Retinal pigment epithelial cell (primary cell): ENCODE results near the gene ZNF23.
A peak's percentile ranks its signal among the peaks of the same experiment; 100 is the strongest.

Experiments
- DNase-seq: peaks from one replicate; pipeline ENCODE4 v3.0.0-alpha.2; 2010; ENCODE audit warnings: low read depth
- H3K4me3 ChIP-seq: 2 replicates; pipeline ENCODE4 v1.5.1; 2011; ENCODE audit warnings: mild to moderate bottlenecking, low read length, control low read depth, moderate library complexity
- TF ChIP-seq, protein P1 (sequence below): conservative IDR thresholded peaks from 2 replicates; pipeline ENCODE4 v1.5.1; 2011; ENCODE audit warnings: low read depth, low read length, control low read depth, inconsistent platforms

The ZNF23 gene

DNA sequence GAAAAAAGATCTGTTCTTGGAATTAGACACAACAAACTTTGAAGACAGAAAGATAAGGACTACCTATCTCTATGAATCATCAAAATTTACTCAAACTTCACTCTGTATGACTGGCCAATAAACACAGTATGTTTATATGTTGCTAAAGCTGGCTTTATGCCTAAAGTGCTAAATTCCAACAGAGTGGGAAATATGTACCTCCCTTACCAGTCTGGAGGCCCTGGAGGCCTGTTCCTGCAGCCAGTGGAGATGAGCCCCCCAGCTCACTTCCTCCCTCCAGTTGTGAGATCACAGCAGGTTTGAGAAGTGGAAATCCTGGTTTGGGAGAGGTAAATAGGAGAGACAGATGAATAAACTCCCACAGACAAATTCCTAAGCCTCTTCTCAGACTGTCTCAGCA is 9.0 kb downstream of the ZNF23 start:
- no peak for DNase-seq
- TF ChIP-seq, protein P1, sequence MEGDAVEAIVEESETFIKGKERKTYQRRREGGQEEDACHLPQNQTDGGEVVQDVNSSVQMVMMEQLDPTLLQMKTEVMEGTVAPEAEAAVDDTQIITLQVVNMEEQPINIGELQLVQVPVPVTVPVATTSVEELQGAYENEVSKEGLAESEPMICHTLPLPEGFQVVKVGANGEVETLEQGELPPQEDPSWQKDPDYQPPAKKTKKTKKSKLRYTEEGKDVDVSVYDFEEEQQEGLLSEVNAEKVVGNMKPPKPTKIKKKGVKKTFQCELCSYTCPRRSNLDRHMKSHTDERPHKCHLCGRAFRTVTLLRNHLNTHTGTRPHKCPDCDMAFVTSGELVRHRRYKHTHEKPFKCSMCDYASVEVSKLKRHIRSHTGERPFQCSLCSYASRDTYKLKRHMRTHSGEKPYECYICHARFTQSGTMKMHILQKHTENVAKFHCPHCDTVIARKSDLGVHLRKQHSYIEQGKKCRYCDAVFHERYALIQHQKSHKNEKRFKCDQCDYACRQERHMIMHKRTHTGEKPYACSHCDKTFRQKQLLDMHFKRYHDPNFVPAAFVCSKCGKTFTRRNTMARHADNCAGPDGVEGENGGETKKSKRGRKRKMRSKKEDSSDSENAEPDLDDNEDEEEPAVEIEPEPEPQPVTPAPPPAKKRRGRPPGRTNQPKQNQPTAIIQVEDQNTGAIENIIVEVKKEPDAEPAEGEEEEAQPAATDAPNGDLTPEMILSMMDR: no peak

DNA sequence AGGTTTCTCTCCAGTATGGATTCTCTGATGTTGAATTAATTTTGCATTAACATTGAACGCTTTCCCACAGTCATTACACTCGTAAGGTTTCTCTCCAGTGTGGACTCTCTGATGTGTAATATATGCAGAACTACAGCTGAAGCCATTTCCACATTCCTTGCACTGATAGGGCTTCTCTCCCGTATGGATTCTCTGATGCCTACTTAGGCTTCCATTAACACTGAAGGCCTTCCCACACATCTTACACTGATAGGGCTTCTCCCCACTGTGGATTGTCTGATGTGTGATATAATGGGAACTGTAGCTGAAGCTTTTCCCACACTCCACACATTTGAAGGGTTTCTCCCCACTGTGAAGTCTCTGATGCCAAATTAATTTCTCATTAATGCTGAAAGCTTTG is 13.0 kb downstream of the ZNF23 start:
- DNase-seq: no peak
- H3K4me3 ChIP-seq: no peak overlapping the region
- TF ChIP-seq, protein P1: no peak

More for the DNA sequence above, 9.0 kb downstream of the ZNF23 start:
- no peak overlapping the region for H3K4me3 ChIP-seq

DNA sequence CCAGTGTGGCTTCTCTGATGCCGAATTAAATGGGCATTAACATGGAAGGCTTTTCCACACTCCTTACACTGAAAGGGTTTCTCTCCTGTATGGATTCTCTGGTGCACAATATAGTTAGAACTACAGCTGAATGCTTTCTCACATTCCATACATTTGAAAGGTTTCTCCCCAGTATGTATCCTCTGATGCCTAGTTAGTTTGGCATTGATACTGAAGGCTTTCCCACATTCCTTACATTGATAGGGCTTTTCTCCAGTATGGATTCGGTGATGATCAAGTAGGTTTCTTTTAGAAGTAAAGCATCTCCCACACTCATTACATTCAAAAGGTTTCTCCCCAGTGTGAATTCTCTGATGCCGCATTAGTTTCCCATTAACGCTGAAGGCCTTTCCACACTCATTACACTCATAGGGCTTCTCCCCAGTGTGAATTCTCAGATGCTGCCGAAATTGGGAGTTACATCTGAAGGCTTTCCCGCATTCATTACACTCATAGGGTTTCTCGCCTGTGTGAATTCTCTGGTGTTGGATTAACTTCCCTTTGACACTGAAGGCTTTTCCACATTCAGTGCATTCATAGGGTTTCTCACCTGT is 13.7 kb downstream of the ZNF23 start:
- TF ChIP-seq, protein P1: no peak
- no peak for DNase-seq
- no peak overlapping the region for H3K4me3 ChIP-seq

DNA sequence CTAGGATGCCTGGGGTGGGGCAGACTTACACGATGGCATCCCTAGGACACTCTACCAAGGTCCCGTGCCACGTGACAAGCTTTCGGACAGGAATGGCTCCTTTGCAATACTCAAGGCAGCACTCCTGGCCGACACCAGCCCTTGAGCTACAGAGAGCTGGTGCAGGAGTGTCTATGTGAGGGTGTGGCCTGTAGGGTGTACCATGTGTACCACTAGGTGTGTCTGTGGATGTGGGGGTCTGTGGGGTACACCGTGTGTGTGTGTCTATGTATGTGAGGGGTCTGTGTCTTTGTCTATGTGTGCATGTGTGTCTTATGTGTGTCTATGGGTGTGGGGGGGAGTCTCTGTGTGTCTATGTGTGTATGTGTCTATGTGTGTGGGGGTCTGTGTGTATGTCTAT is 18.3 kb downstream of the ZNF23 start:
- H3K4me3 ChIP-seq: no peak overlapping the region
- no peak for DNase-seq
- TF ChIP-seq, protein P1: no peak

DNA sequence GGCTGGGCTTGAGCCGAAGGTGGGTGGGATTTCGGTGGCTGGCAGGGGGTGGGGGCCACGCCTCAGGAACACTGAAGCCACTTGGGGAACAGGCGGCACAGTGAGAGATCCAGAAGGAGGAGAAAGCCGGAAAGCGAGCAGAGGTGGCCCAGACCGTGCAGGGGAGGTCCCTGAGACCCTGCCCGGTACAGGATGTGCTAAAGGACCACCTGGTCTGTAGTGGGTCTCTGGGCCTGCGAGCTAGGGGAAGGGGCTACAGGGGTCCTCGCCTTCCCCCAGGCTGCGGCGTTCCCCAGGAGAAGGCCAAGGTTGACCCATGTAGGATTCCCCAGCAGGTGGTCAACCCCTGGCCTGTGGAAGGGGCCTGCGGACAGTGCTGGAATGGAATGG is 20.0 kb downstream of the ZNF23 start, which contains the start of gene TLE7:
TSS of gene TLE7 (minus strand) at position 4 of the 390 bp plus-strand sequence. CDS start 8,730 bp downstream, outside the sequence.
- TF ChIP-seq, protein P1: no peak
- H3K4me3 ChIP-seq: no peak within 1 kb of the TSS

DNA sequence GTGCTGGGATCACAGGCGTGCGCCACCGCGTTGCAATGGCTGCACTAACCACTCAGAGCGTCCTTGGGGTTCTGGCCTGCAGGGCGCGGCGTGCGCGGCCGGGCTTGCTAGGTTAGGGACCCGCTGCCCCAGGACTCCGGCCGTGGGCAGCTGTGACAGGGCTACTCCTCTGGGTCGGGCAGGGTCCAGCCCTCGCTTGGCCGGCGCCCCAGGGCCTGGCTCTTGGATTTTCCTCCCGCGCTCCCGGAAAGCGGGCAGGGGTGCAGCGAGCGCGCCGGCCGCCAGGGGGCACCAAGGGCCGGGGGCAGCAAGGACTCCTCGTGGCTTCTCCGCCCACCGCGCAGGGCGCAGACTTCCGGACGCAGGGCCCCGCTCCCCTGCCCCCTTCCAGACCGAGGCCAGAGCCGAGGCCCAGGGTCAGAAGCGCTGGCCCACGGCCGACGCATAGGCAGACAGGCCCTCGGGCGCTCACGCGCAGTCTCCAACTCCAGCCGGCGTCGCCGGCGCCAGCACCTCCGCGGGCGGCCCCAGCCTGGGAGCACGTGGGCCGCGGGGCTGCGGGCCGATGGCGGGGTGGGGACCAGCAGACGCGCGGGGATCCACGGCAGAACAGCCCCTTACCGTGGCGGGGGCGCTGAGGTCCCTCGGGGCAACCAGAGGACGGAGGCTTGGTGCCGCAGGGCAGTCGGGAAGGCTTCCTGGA is 20.5 kb downstream of the ZNF23 start:
- DNase-seq: no peak

More for the DNA sequence above, 20.0 kb downstream of the ZNF23 start, which contains the start of gene TLE7:
- no peak for DNase-seq

More for the DNA sequence above, 20.5 kb downstream of the ZNF23 start:
- no peak overlapping the region for H3K4me3 ChIP-seq
- TF ChIP-seq, protein P1: peak; percentile 28
